Right lung (tissue), 5 donors: Measurements from ENCODE around the gene SRGAP2B. TPM values are rescaled to one million over a fixed set of nuclear protein-coding genes. Genes with fewer than 3 reads are reported as not detected.
"Not testable (repeated sequence)": the region's sequence is repeated elsewhere in the genome, so short reads cannot be mapped to it uniquely, and the experiment has no call there.

ENCODE experiments used
- DNase-seq, 2 donors: peaks; one replicate each; pipeline ENCODE4 v3.0.0-alpha.2; 2013
- polyA plus RNA-seq, 5 donors: library from polyadenylated mRNA; unstranded; fragments of 120-200 nt; gene quantifications; one replicate each; pipeline versions ENCODE4 v1.2.1 to v1.2.3, GENCODE V29; 2013; ENCODE audit warnings: inconsistent platforms in 1 of 5, low replicate concordance in 1 of 5; ENCODE audit not compliant: insufficient read length in 5 of 5, insufficient read depth in 1 of 5

Gene SRGAP2B
- polyA plus RNA-seq, 5 donors: 18.4 to 35.5 (median 29.0) TPM

DNA sequence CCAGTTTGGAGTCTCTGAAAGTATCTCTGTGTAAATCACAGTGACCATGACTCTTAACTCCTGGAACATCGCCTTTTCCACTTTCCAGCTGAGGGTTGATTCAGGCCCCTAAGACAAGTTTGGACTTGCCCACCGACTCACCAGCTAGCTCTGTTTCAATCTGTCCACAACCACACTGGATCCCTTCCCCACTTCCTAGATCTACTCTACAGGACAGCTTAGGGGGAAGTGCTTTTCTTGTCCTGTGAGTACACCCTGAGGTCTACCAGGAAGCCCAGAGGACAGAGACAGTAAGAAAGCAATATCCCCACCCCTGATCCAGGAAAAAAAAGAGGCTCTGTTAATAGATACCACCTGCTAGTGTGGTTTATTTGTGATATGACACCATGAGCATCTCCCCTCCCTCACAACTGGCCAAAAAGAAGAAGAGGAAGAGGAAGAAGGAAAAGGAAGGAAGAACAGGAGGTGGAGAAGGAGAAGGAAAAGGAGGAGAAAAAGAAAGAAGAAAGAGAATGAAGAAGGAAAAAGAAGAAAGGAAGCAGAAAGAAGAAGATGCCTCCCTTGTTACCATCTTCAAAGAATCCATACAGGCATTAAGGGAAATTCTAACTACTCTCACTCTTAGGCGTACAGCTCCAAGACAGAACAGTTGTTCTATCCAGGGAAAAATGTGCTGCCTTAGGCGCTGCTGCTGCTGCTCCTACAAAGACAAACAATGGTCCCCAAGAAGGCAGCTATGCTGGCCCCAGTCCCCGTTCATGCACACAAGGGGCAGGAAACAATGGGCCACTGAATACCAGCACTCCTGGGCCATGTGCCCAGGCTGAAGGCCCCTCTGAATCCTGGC, 96.8 kb downstream of the SRGAP2B start:
- DNase-seq: not testable (repeated sequence)

DNA sequence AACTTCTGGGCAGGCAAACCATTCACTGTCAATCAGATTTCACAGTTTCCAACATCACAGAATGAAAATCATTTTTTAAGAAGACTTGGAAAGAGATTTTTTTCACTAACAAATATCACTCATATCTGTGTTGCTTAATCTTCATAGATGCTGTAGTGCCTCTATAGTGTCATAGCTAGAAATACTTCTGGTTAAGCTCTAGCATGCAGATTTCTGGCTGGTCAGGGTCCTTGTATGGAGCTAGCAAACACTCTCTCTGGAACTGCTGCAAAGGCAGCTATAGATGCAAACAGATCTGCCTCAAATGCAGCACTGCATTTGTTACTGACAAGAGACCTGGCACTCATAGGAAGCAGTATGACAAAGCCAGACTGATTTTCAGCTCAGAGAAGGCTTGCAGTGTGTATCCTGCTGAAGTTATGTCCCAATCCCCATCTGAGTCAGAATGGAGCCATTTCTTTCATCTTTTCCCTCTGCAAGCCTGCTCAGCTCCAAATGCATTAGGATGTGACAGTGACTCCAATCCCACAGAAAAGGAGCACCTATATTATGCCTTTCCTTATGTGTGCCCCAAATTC, 99.2 kb downstream of the SRGAP2B start:
- not testable (repeated sequence) for DNase-seq

DNA sequence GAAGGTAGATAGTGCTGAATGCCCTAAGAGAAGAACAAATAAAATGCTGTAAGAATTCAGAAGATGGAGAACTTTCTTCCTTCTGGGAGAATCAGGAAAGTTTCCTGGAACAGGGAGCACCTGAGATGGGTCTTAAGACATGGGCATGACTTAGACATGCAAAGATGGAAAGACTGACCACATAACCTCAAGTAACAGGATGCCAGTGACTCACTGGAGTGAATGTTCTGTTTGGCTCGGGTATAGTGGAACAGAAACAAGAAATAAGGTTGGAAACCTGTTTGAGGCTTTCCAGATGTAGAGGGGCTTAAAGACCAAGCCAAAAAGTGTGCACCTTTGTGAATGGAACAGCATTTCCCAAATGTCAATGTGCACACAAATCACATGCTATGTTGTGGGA, 102.2 kb downstream of the SRGAP2B start:
- not testable (repeated sequence) for DNase-seq

DNA sequence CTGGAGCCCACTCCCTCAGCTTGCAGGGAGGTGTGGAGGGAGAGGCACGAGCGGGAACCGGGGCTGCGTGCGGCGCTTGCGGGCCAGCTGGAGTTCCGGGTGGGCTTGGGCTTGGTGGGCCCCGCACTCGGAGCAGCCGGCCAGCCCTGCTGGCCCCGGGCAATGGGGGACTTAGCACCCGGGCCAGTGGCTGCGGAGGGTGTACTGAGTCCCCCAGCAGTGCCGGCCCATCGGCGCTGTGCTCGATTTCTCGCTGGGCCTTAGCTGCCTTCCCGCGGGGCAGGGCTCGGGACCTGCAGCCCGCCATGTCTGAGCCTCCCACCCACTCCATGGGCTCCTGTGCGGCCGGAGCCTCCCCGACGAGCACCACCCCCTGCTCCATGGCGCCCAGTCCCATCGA, 104.5 kb downstream of the SRGAP2B start:
- DNase-seq: not testable (repeated sequence)

DNA sequence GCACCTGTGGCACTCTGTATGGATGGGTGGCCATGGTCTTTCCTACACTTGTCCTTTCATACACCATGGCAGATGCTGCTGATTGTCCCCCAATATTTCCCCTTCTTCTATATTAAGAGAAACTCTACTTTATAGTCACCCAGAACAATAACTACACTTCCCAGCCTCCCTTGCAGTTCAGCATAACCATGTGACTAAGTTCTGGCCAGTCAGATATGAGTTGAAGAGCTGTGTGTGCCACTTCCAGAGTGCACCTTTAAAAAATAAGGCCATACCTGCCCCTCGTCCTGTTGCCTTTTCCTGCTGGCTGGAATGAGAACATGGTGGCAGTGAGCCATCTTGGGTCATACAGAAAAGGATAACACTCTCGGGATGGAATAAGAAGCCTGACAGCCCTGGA, 108.0 kb downstream of the SRGAP2B start:
- not testable (repeated sequence) for DNase-seq

DNA sequence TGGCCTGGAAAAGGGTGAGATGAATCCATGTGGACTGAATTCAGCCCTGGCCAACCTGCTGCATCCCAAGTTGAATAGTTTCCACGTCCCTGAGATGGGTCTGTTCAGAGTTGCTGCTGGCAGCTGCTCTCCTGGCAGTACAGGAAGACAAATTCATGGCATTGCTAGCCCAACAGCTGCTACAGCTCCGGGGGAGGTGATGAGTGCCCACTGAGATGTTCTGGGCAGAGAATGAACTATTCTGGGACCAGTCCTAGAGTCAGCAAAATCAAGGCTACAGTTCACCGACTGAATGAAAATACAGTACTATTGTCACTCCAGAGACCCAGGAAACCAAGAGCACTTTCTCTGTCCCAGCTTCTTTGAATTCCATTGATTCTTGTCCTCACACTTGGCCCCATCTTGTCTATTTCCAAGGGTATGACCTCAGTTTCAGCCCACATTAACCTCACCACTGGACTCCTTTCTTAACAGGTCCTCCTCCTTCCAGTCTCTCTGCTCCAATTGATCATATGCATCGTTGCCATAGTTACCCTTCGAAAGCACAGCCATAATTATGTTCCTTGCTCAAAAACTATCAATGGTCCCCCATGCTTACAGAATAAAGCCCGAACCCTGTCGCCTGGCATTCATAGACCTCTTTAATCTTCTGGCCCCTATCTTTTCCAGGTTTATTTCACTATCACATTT, 108.8 kb downstream of the SRGAP2B start:
- DNase-seq: not testable (repeated sequence)

DNA sequence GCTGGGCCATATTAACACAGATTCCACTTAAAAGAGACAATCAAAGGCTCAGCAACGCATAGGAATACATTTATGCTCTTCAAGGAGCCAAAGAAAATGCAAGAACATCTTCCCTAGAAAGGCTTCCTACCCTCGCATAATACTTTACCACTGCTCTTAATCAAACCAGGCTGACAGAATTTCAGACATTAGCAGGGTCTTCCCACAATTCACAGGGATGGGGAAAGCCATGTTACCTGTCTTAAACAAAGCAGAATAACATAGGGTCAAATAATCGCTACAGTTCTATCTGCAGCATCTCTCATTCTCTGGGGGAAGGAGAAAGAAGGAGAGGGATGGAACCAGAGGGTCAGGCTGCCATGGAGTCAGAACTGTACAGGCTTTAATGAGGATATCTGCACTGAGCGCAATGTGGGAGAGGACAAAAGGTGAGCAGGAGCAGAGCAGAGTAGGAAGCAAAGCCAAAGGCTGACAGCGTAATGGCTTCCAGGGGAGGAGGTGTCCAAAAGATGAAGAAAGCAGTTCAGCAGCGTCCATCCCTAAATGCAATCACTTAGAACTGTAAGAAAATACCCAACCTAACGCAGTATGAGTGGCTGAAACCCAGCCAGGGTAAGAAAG, 109.5 kb downstream of the SRGAP2B start:
- DNase-seq: not testable (repeated sequence)

DNA sequence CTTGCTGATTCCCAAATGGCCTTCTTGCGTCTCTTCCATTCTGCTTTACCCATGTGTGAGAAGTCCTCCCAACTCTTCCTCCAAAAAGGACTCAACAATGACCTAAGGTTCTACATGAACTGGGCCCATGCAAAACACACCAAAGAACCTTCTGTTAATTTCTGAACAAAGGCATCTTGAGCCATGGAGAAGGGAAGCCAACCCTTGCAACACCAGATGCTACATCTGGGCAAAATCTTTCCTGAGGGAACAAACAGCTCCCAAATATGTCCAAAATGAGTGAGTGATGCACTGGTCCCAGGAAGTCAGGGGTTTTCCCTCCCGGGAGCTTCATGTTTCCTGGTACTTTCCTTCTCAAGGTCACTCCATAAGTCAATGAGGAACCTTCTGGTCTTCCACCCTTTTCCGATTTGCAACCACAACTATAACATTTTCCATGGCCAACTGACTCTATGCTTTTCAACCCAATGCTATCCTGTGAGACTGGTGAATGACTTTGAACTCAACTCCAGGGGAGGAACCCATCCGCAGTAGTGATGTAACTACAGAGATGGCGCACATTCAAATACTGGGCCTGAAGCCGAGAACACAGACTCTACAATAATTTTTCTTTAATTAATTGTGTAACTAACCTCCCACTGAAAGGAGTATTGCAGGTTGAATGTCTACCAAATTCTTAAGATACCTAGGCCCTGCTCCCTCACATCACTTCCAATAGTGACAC, 112.2 kb downstream of the SRGAP2B start:
- not testable (repeated sequence) for DNase-seq

DNA sequence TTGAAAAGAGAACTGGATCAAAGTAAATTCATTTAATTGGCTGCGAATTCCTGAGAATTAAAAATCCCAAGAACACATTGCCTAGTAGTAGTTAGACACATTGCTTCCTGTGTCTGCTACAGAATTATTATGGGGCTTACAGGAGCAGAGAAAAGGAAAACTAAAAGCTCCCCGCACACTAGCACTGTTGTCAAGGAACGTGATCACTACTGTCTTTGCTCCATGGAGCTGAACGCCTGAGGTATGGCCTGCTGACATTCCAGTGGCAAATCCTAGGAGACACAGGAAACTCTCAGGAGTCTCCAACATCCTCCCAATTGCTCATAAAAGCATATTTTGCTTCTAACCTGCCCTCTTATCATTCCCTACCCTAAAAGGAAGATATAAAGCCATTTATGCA, 114.0 kb downstream of the SRGAP2B start:
- DNase-seq: not testable (repeated sequence)

DNA sequence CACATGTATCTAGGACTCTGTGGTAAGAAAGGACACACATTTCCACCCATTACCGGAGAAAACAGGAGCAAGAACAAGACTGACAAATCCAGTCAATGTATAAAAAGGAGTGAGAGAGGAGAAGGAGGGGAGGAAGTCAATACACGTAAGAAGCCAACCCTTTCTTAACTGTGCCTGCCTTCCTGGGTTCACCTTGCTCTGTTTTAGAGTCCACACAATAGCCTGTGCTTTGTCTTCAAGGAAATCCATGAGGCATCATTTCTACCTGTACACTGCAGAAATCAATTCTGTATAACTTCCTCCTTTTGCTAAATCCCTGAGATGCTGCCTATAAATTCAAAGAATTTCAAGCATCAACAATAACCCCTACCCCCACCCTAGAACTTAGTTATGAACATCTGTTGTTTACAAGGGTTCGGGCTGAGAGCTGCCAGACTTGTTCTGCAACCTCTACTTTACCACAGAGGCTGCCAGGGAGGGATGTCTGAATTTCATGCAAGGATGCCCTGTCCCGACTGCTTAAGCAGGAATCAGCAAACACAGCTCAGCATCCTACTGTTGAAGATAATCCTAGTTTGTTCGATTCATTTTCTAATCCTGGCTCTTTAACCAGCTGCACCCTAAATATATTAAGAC, 115.0 kb downstream of the SRGAP2B start:
- not testable (repeated sequence) for DNase-seq

DNA sequence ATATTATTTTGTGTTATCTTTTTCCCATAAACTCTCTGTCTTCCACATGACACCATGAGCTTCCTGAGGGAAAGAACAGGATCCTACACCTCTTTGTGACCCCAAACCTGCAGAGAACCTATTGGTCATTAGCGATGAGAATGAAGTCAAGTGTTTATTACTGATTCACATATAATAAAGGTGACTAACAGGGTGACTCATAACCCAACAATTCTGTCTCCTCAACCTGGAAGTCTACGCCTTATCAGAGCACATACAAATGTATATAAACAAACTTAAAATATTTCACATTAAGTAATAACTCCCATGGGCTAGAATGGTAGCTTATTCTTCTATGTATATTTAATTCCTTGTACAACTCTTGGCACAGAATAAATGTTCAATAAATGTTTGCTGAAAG, 117.3 kb downstream of the SRGAP2B start:
- not testable (repeated sequence) for DNase-seq

DNA sequence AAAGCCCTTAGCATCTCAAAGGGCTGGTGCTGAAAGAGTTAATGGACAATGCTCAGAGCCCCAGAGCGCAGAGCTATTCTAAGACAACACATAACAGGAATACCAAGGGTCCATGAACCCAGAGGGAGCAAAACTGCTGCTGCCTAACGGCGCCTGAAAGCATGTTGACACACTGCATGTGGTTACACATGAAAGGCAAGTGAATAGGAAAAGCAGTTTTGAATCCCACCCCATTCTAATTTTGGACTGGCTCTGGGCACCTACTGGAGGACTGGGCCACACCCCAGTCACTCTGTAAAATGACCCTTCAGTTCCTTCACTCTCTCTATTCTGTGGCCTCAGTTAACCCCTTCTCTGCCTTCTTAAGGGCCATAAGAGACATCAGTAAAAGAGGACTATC, 123.2 kb downstream of the SRGAP2B start:
- not testable (repeated sequence) for DNase-seq

DNA sequence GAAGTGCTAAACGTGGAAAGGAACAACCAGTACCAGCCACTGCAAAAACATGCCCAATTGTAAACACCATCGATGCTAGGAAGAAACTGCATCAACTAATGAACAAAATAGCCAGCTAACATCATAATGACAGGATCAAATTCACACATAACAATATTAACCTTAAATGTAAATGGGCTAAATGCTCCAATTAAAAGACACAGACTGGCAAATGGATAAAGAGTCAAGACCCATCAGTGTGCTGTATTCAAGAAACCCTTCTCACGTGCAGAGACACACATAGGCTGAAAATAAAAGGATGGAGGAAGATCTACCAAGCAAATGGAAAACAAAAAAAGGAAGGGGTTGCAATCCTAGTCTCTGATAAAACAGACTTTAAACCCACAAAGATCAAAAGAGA, 128.6 kb downstream of the SRGAP2B start:
- DNase-seq: not testable (repeated sequence)

DNA sequence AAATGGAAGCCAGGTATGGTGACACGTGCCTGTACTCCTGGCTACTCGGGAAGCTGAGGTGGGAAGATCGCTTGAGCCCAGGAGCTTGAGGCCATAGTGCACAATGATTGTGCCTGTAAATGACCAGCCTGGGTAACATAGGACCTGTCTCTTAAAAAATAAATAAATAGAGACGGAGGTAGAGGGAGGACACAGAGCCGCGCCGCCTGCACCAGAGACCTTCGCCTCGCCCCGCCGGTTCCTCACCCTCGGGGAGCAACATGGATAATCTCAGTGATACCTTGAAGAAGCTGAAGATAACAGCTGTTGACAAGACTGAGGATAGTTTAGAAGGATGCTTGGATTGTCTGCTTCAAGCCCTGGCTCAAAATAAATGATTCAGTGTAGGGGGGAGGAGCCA, 130.4 kb downstream of the SRGAP2B start:
- not testable (repeated sequence) for DNase-seq

DNA sequence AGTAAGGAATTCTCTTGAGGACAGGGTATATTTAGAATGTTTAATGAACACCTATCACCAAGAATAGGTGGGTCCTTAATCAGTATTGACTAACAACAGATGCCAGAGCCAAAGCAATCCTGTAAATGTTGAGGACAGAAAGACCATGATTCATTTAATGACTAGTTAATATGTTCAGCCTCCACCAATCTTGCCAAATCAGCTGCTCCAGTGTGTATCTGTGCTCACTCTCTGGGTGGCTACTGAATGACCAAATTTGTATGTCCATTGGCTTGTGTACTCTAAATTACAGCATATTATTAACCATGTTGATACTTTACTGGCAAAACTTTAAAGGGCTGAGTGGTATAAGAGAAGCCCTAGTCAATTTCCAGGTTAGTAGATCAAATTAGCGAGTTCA, 130.9 kb downstream of the SRGAP2B start:
- DNase-seq: not testable (repeated sequence)

DNA sequence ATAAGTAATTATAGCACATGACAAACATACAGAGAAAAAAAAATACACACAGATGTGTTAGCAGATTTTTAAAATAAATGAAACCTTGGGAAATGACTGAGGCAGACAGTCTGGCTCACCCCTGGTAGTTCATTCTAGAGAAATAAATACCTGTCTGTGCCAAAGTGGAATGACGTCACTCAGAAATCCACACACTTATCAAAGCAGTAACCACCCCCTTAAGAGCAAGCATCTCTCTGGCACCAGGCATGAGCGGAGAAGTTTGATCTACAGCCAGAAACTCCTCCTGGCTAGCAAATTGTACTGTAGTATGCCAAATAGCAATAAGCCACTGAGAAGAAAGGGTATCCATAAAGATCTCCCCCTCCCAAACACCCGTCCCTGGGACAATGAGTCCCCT, 131.6 kb downstream of the SRGAP2B start:
- not testable (repeated sequence) for DNase-seq

DNA sequence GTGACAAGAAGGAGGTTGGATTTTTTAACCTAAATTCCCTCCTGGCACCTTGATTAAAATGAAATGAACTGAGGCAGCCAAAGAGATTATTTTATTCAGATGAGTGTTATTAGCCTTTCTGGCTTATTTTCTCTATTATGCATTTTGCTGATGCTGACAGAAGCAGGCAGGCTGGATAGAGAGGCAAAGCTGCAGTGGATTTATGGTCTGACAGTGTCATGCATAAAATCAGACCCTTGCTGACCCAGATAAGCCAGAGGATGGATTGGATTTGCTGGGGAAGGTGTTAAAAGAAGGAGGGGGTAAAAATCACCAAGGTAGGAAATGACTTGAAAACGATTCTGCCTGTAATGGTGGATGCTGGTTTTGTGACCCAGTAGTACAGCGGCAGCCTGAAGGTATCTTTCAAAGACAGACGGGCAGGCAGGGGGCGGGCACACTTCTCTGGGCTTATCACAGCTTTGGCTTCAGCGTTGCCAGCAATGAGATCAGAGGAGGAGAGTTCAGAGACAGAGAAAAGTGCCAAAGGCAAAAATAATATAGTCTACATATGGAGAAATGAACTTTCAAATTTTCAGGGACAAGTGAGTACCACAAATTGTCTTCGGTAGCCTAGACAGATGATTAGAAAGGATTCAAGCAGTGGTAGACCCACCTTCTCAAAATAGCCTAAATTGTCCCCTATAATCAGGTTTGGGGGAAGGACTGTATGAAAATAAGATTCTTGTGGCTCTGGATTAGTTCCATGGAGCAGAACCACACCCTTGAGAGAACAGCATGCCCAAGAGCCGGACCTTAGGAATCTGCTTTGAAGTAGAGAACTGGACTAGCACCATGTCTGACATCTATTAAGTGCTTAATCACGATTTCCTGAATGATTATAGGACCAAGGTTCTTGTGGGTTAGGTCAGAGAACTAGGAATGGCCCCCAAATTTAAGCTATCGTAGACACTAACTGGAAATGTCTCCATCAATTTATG, 133.2 kb downstream of the SRGAP2B start:
- DNase-seq: not testable (repeated sequence)

DNA sequence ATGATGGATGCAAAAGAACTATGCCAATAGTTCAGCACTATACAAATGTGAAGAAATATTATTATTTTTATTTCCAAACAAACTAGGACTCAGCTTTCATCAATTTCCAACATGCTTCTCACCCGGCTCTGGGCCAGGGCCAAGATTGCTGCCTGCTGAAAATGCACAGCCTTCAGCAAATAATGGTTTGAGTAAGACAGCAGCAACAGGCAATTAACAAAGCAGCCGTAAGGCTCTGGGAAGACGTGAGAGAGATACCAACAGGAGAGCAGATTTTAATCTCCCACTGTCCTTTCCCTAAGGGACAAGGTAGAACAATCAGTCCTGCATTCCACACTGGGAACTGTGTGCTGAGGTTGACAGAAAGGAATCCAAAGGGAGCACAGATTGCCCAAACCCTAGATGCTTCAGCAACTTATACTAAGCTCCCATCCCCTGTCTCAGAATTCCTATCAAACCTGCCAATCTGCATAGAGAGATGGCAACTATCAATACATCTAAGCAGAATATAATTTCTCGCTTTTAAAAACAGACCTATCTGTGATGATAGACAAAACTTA, 134.1 kb downstream of the SRGAP2B start:
- not testable (repeated sequence) for DNase-seq

DNA sequence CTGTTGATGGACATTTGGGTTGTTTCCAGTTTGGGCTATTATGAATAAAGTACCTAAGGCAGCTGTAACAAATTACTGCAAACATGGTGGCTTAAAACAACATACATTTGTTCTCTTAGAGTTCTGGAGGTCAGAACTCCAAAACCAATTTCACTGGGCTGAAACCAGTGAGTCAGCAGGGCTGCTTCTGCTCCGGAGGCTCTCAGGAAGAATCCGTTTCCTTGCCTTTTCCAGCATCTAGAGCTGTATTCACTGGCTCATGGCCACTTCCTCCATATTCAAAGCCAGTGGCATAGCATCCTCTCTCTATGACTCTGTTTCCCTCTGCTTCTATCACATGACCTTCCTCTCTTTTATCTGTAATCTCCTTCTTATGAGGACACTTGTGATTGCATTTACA, 146.7 kb downstream of the SRGAP2B start:
- DNase-seq: not testable (repeated sequence)
